Right lung (tissue), 5 donors: Measurements from ENCODE around the gene CD52. TPM values are rescaled to one million over a fixed set of nuclear protein-coding genes. Genes with fewer than 3 reads are reported as not detected.
"Not testable (repeated sequence)": the region's sequence is repeated elsewhere in the genome, so short reads cannot be mapped to it uniquely, and the experiment has no call there.

Source experiments
- DNase-seq, 2 donors: peaks; one replicate each; pipeline ENCODE4 v3.0.0-alpha.2; 2013
- polyA plus RNA-seq, 5 donors: library from polyadenylated mRNA; unstranded; fragments of 120-200 nt; gene quantifications; one replicate each; pipeline versions ENCODE4 v1.2.1 to v1.2.3, GENCODE V29; 2013; ENCODE audit warnings: inconsistent platforms in 1 of 5, low replicate concordance in 1 of 5; ENCODE audit not compliant: insufficient read length in 5 of 5, insufficient read depth in 1 of 5

CD52 gene
- polyA plus RNA-seq, 5 donors: 2.8 to 7.0 (median 5.6) TPM

GRCh38 chr1:26328597-26328996 lies 10.8 kb downstream of the CD52 start:
- DNase-seq: no peak

GRCh38 chr1:26329380-26329779 lies 11.6 kb downstream of the CD52 start:
- DNase-seq: not testable (repeated sequence)

GRCh38 chr1:26330276-26330675 lies 12.5 kb downstream of the CD52 start:
- DNase-seq: no peak

- DNase-seq: not testable (repeated sequence)
Measured at GRCh38 chr1:26333312-26333711, 15.6 kb downstream of the CD52 start.

- no peak for DNase-seq
Measured at GRCh38 chr1:26335774-26336476, 18.2 kb downstream of the CD52 start.

GRCh38 chr1:26336477-26337205 lies 18.9 kb downstream of the CD52 start:
- peak; percentile 40 to 60 for DNase-seq

GRCh38 chr1:26337206-26337535 lies 19.4 kb downstream of the CD52 start:
- DNase-seq: no peak

- DNase-seq: no peak
Measured at GRCh38 chr1:26337625-26338024, 19.9 kb downstream of the CD52 start.

- no peak for DNase-seq
Measured at GRCh38 chr1:26338670-26339069, 20.9 kb downstream of the CD52 start.

GRCh38 chr1:26340047-26340481 lies 22.3 kb downstream of the CD52 start:
- DNase-seq: no peak

GRCh38 chr1:26344147-26344920 lies 26.6 kb downstream of the CD52 start:
- DNase-seq: no peak

GRCh38 chr1:26345718-26346117 lies 28.0 kb downstream of the CD52 start:
- no peak for DNase-seq

- no peak for DNase-seq
Measured at GRCh38 chr1:26346274-26347033, 28.7 kb downstream of the CD52 start.

GRCh38 chr1:26349188-26349876 lies 31.6 kb downstream of the CD52 start:
- no peak for DNase-seq

- no peak for DNase-seq
Measured at GRCh38 chr1:26349877-26350244, 32.1 kb downstream of the CD52 start.

- no peak for DNase-seq
Measured at GRCh38 chr1:26350343-26350700, 32.6 kb downstream of the CD52 start.

- DNase-seq: no peak
Measured at GRCh38 chr1:26350701-26351589, 33.2 kb downstream of the CD52 start.

- no peak for DNase-seq
Measured at GRCh38 chr1:26351590-26352337, 34.0 kb downstream of the CD52 start.

GRCh38 chr1:26352338-26352679 lies 34.6 kb downstream of the CD52 start:
- no peak for DNase-seq
